IMR-90 (cell line): Measurements from ENCODE around the gene ZNF821. TPM values are rescaled to one million over a fixed set of nuclear protein-coding genes. Genes with fewer than 3 reads are reported as not detected.
"Not testable (repeated sequence)": the region's sequence is repeated elsewhere in the genome, so short reads cannot be mapped to it uniquely, and the experiment has no call there.

Experiments
- ATAC-seq: fragments of 200-7000 bp; cut with Tn5 transposase; 2 replicates; pipeline ENCODE4 v1.9.1; 2020; ENCODE audit warnings: low read depth, mild to moderate bottlenecking, moderate library complexity
- BruUV-seq: library from RNA; stranded (reverse); fragments of 400-500 nt; replicated peaks from 2 replicates; lab custom pipeline; 2021; lab: Mats Ljungman, UMichigan
- CTCF ChIA-PET: fragments of 300-600 bp; formaldehyde crosslinking; extraction: SDS; loops from one replicate; lab custom pipeline; 2021; ENCODE audit warnings: antibody characterized with exemption; lab: Yijun Ruan, JAX
- POLR2A ChIA-PET: fragments of 300-600 bp; sonication (Branson Sonifier 250); formaldehyde crosslinking; loops from one replicate; lab custom pipeline; 2022; ENCODE audit warnings: antibody characterized with exemption; ENCODE audit not compliant: unreplicated experiment; lab: Charles Lee
- DNase-seq: peaks from one replicate; pipeline ENCODE4 v3.0.0; 2013
- H2AFZ ChIP-seq: replicated peaks from 2 replicates; pipeline ENCODE3; 2013; ENCODE audit warnings: low read length, mild to moderate bottlenecking; ENCODE audit not compliant: poor library complexity
- H2AK5ac ChIP-seq: 2 replicates; pipeline ENCODE4 v1.6.1; 2013; ENCODE audit warnings: low read depth, low read length, inconsistent platforms
- H2AK9ac ChIP-seq: replicated peaks from 2 replicates; pipeline ENCODE3; 2013; ENCODE audit warnings: mild to moderate bottlenecking, low read depth, low read length, moderate library complexity; ENCODE audit not compliant: poor library complexity
- H2BK120ac ChIP-seq: 2 replicates; pipeline ENCODE4 v1.6.1; 2013; ENCODE audit warnings: low read depth, low read length, inconsistent platforms
- H2BK15ac ChIP-seq: 3 replicates; pipeline ENCODE4 v1.6.1; 2013; ENCODE audit warnings: low read depth, low read length, inconsistent platforms
- H2BK20ac ChIP-seq: 2 replicates; pipeline ENCODE4 v1.6.1; 2013; ENCODE audit warnings: low read depth, mild to moderate bottlenecking, inconsistent platforms, low read length, moderate library complexity
- H2BK5ac ChIP-seq: 2 replicates; pipeline ENCODE4 v1.6.1; 2013; ENCODE audit warnings: mild to moderate bottlenecking, low read depth, low read length, inconsistent platforms; ENCODE audit not compliant: poor library complexity, severe bottlenecking
- H3K14ac ChIP-seq: replicated peaks from 2 replicates; pipeline ENCODE4 v1.6.1; 2013; ENCODE audit warnings: low read depth, low read length, inconsistent platforms
- H3K18ac ChIP-seq: 2 replicates; pipeline ENCODE4 v1.6.1; 2013; ENCODE audit warnings: low read depth, low read length, control low read depth
- H3K23ac ChIP-seq: 2 replicates; pipeline ENCODE4 v1.6.1; 2013; ENCODE audit warnings: low read depth, low read length, inconsistent platforms
- H3K27ac ChIP-seq: 2 replicates; pipeline ENCODE4 v1.5.1; 2013; ENCODE audit warnings: mild to moderate bottlenecking, control low read depth, low read length; ENCODE audit not compliant: insufficient read depth
- H3K27me3 ChIP-seq: 2 replicates; pipeline ENCODE4 v1.6.1; 2013; ENCODE audit warnings: low read length; ENCODE audit not compliant: control insufficient read depth, insufficient read depth
- H3K36me3 ChIP-seq: 2 replicates; pipeline ENCODE4 v1.6.1; 2013; ENCODE audit warnings: low read length, mixed read lengths; ENCODE audit not compliant: control insufficient read depth, insufficient read depth
- H3K4ac ChIP-seq: 2 replicates; pipeline ENCODE4 v1.6.1; 2013; ENCODE audit warnings: low read depth, low read length, inconsistent platforms
- H3K4me1 ChIP-seq: 2 replicates; pipeline ENCODE4 v1.6.1; 2013; ENCODE audit warnings: low read length, mixed read lengths; ENCODE audit not compliant: control insufficient read depth, insufficient read depth
- H3K4me2 ChIP-seq: 2 replicates; pipeline ENCODE4 v1.6.1; 2013; ENCODE audit warnings: low read depth, mild to moderate bottlenecking, control low read depth, low read length, moderate library complexity
- H3K4me3 ChIP-seq: 2 replicates; pipeline ENCODE4 v1.5.1; 2013; ENCODE audit warnings: low read depth, mild to moderate bottlenecking, control low read depth, low read length, moderate library complexity; ENCODE audit not compliant: insufficient read depth
- H3K56ac ChIP-seq: 2 replicates; pipeline ENCODE4 v1.6.1; 2013; ENCODE audit warnings: low read length, inconsistent platforms; ENCODE audit not compliant: insufficient read depth; ENCODE audit errors: extremely low read depth
- H3K79me1 ChIP-seq, 2 experiments: 2 replicates each; pipeline ENCODE4 v1.6.1; 2013; ENCODE audit warnings: low read length in 2 of 2, inconsistent platforms in 1 of 2, low read depth in 1 of 2
- H3K9ac ChIP-seq: 2 replicates; pipeline ENCODE4 v1.6.1; 2013; ENCODE audit warnings: low read depth, low read length, control low read depth
- H3K9me1 ChIP-seq: 2 replicates; pipeline ENCODE4 v1.6.1; 2013; ENCODE audit warnings: low read length, inconsistent platforms; ENCODE audit not compliant: insufficient read depth
- H3K9me3 ChIP-seq: 2 replicates; pipeline ENCODE4 v1.6.1; 2013; ENCODE audit warnings: low read length; ENCODE audit not compliant: control insufficient read depth, insufficient read depth
- H4K20me1 ChIP-seq: 2 replicates; pipeline ENCODE4 v1.6.1; 2013; ENCODE audit warnings: low read length, inconsistent platforms; ENCODE audit not compliant: insufficient read depth
- H4K5ac ChIP-seq: 2 replicates; pipeline ENCODE4 v1.6.1; 2013; ENCODE audit warnings: mild to moderate bottlenecking, low read depth, low read length, control low read depth
- H4K8ac ChIP-seq, 2 experiments: 2 replicates each; pipeline ENCODE4 v1.6.1; 2013; ENCODE audit warnings: low read depth in 2 of 2, low read length in 2 of 2, control low read depth in 1 of 2, inconsistent platforms in 1 of 2
- H4K91ac ChIP-seq: 2 replicates; pipeline ENCODE4 v1.6.1; 2013; ENCODE audit warnings: low read depth, low read length, inconsistent platforms; ENCODE audit not compliant: insufficient read depth
- WGBS, 2 experiments: methylation state at CpG; one replicate each; pipeline versions ENCODE4 v1.1.5 to v1.1.7; 2013; ENCODE audit warnings: missing lambda C conversion rate in 2 of 2; ENCODE audit not compliant: insufficient read length in 1 of 2; ENCODE audit errors: extremely low coverage in 2 of 2; 5-methylcytosine and 5-hydroxymethylcytosine counted together
- dilution Hi-C: fragments of 300-500 bp; cut with HindIII; formaldehyde crosslinking; loops from one replicate; pipeline ENCODE4 v1.14.3; 2018; ENCODE audit warnings: low sequenced_read_pairs; ENCODE audit not compliant: unreplicated experiment
- in situ Hi-C: fragments of 300-500 bp; cut with MboI; formaldehyde crosslinking; loops from 3 replicates; pipeline ENCODE4 v1.14.3; 2019; ENCODE audit warnings: low sequenced_read_pairs, inconsistent platforms, mixed read lengths
- intact Hi-C: fragments of 100-400 bp; cut with micrococcal nuclease; formaldehyde crosslinking; loops from 2 replicates; pipeline ENCODE4 v1.10.0; 2022
- polyA plus RNA-seq, 3 experiments: library from polyadenylated mRNA; depleted of rRNA; stranded (reverse); fragments of >200 nt; gene quantifications; 2 replicates each; pipeline ENCODE4 v1.2.3, GENCODE V29; 2012; ENCODE audit warnings: low replicate concordance in 1 of 3
- total RNA-seq: library from RNA; depleted of rRNA; stranded (reverse); fragments of >200 nt; gene quantifications from 2 replicates; pipeline ENCODE4 v1.2.3, GENCODE V29; 2012

ZNF821 gene
- total and polyA plus RNA-seq, 2 of the 4 experiments (the other 2 are of a cell fraction): 5.9 to 6.0 TPM

DNA sequence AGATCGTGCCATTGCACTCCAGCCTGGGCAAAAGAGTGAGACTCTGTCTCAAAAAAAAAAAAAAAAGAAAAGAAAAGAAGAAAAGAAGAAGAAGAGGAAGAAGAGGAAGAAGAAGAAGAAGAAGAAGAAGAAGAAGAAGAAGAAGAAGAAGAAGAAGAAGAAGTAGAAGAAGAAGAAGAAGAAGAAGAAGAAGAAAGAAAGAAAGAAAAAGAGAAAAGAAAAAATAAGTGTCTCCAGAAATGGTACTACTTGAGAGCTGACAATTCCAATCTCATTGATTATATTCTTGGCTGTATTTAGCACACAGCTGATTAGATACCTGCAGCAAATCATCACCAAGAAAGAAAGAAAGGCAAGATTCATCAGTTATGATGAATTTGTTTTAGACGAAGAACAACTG lies 51.9 kb downstream of the ZNF821 start:
- H3K4me3 ChIP-seq, H4K20me1 ChIP-seq, H2BK15ac ChIP-seq, H4K91ac ChIP-seq, intact Hi-C loops, H3K27ac ChIP-seq, DNase-seq, H3K9me3 ChIP-seq, H3K4me2 ChIP-seq, H2BK5ac ChIP-seq, H3K14ac ChIP-seq, H4K5ac ChIP-seq, H3K4me1 ChIP-seq, H3K18ac ChIP-seq, BruUV-seq, H3K23ac ChIP-seq, H3K27me3 ChIP-seq, H3K9me1 ChIP-seq, H3K4ac ChIP-seq, dilution Hi-C loops, H2AFZ ChIP-seq, H2AK9ac ChIP-seq, H3K79me1 ChIP-seq, CTCF ChIA-PET, H3K36me3 ChIP-seq, H3K56ac ChIP-seq, H3K9ac ChIP-seq, in situ Hi-C loops, H2BK20ac ChIP-seq, H2BK120ac ChIP-seq, H4K8ac ChIP-seq, H2AK5ac ChIP-seq, POLR2A ChIA-PET, ATAC-seq: not testable (repeated sequence)
- WGBS, 2 experiments: no CpG with 5 or more reads among the region's 2 CpGs

DNA sequence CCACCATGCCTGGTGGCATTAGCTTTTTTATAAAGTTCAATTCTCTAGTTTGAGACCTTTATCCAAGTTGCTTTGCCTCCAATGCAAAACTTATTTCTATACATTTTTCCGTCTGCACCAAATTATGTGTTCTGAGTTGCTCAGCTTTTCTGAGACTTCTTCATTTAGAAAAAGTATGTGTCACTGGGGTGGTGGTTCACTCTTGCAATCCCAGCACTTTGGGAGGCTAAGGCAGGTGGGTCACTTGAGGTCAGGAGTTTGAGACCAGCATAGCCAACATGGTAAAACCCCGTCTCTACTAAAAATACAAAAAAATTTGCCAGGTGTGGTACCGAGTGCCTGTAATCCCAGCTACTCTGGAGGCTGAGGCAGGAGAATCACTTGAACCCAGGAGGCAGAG lies 52.3 kb downstream of the ZNF821 start:
- H4K20me1 ChIP-seq, in situ Hi-C loops, dilution Hi-C loops: not testable (repeated sequence)

More for the DNA sequence above, 52.3 kb downstream of the ZNF821 start:
- CTCF ChIA-PET, POLR2A ChIA-PET, H2AK5ac ChIP-seq, H3K23ac ChIP-seq, H4K5ac ChIP-seq, ATAC-seq, H3K4me1 ChIP-seq, H3K4me3 ChIP-seq, H3K9me3 ChIP-seq, H3K36me3 ChIP-seq, H3K9ac ChIP-seq, H3K79me1 ChIP-seq, H2BK120ac ChIP-seq, H3K4me2 ChIP-seq, H3K9me1 ChIP-seq, H3K56ac ChIP-seq, H4K91ac ChIP-seq, H2AK9ac ChIP-seq, H2BK5ac ChIP-seq, H4K8ac ChIP-seq, H3K27me3 ChIP-seq, H3K14ac ChIP-seq, H3K4ac ChIP-seq, H2AFZ ChIP-seq, DNase-seq, intact Hi-C loops, BruUV-seq, H2BK20ac ChIP-seq, H3K18ac ChIP-seq, H2BK15ac ChIP-seq, H3K27ac ChIP-seq: not testable (repeated sequence)
- no CpG with 5 or more reads among the region's 3 CpGs for WGBS, 2 experiments
